ENCODE data around the gene SOX4.

The SOX4 gene

DNA sequence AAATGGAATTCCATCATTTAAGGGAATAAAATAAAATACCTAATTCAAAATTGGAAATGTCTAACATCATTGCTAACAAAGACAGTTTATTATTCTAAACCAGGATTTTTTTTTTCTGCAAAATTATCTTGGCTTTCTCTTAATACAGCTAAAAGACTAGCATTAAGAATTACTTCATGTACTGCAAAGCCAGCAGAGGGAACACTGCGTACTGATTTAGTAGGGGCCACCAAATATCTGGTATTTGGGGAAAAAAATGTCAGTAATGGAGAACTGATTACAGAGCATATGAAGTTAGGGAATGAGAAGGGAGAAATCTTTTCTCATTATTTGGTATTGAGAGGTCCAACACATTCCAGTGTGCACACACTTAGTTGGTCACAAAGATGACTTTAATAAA, 3.2 kb upstream of the SOX4 start:
- DNase-seq (ENCODE audit: insufficient read length, low spot score) = no peak
- TF ChIP-seq TAF1 (IDR thresholded peaks at IDR 0.05; ENCODE audit: low read depth, low read length) (no peak), PAX5 (IDR thresholded peaks at IDR 0.05; ENCODE audit: insufficient read depth, low read length, severe bottlenecking) (no peak), SPI1 (IDR thresholded peaks at IDR 0.05; ENCODE audit: low read depth, low read length) (no peak)
- no peak for FAIRE-seq

- no peak for DNase-seq (ENCODE audit: insufficient read length, low spot score)
- FAIRE-seq = no peak
Observed at GRCh38 chr6:21591446-21591845, 2.1 kb upstream of the SOX4 start.

GRCh38 chr6:21592953-21593352, 598 bp upstream of the SOX4 start:
- DNase-seq (ENCODE audit: insufficient read length, low spot score) (no peak), FAIRE-seq (no peak)
- TF ChIP-seq SPI1 (IDR thresholded peaks at IDR 0.05; ENCODE audit: low read depth, low read length) (peak; percentile 19; the same call in 1 of the 2 replicates), POLR2A (IDR thresholded peaks at IDR 0.05; ENCODE audit: low read depth, low read length) (no peak)

More at GRCh38 chr6:21591446-21591845, 2.1 kb upstream of the SOX4 start:
- TF ChIP-seq PAX5 (IDR thresholded peaks at IDR 0.05; ENCODE audit: insufficient read depth, low read length, severe bottlenecking) = no peak

- TF ChIP-seq TAF1 (IDR thresholded peaks at IDR 0.05; ENCODE audit: low read depth, low read length) (no peak), POLR2A (IDR thresholded peaks at IDR 0.05; ENCODE audit: low read depth, low read length) (no peak), PAX5 (IDR thresholded peaks at IDR 0.05; ENCODE audit: insufficient read depth, low read length, severe bottlenecking) (no peak), POLR2AphosphoS5 (IDR thresholded peaks at IDR 0.05; ENCODE audit: low read depth, low read length) (no peak), POU2F2 (IDR thresholded peaks at IDR 0.05; ENCODE audit: low read depth, low read length) (no peak; the same call in 1 of the 2 replicates), SPI1 (IDR thresholded peaks at IDR 0.05; ENCODE audit: low read depth, low read length) (no peak)
- DNase-seq (ENCODE audit: insufficient read length, low spot score) = no peak
- FAIRE-seq = no peak
Observed at GRCh38 chr6:21593927-21594415, 420 bp downstream of the SOX4 start.

DNA sequence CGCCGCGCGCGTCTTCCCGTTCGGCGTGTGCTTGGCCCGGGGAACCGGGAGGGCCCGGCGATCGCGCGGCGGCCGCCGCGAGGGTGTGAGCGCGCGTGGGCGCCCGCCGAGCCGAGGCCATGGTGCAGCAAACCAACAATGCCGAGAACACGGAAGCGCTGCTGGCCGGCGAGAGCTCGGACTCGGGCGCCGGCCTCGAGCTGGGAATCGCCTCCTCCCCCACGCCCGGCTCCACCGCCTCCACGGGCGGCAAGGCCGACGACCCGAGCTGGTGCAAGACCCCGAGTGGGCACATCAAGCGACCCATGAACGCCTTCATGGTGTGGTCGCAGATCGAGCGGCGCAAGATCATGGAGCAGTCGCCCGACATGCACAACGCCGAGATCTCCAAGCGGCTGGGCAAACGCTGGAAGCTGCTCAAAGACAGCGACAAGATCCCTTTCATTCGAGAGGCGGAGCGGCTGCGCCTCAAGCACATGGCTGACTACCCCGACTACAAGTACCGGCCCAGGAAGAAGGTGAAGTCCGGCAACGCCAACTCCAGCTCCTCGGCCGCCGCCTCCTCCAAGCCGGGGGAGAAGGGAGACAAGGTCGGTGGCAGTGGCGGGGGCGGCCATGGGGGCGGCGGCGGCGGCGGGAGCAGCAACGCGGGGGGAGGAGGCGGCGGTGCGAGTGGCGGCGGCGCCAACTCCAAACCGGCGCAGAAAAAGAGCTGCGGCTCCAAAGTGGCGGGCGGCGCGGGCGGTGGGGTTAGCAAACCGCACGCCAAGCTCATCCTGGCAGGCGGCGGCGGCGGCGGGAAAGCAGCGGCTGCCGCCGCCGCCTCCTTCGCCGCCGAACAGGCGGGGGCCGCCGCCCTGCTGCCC, 1.1 kb downstream of the SOX4 start:
- TF ChIP-seq POU2F2 (IDR thresholded peaks at IDR 0.05; ENCODE audit: low read depth, low read length) (0 out of 2 replicates have a peak, but pooled peaks have one; percentile 13), POLR2AphosphoS5 (IDR thresholded peaks at IDR 0.05; ENCODE audit: low read depth, low read length) (no peak; the same call in none of the 2 replicates), POLR2A (IDR thresholded peaks at IDR 0.05; ENCODE audit: low read depth, low read length) (no peak)
- FAIRE-seq = peak; percentile 77
- DNase-seq (ENCODE audit: insufficient read length, low spot score) = peak; percentile 29

DNA sequence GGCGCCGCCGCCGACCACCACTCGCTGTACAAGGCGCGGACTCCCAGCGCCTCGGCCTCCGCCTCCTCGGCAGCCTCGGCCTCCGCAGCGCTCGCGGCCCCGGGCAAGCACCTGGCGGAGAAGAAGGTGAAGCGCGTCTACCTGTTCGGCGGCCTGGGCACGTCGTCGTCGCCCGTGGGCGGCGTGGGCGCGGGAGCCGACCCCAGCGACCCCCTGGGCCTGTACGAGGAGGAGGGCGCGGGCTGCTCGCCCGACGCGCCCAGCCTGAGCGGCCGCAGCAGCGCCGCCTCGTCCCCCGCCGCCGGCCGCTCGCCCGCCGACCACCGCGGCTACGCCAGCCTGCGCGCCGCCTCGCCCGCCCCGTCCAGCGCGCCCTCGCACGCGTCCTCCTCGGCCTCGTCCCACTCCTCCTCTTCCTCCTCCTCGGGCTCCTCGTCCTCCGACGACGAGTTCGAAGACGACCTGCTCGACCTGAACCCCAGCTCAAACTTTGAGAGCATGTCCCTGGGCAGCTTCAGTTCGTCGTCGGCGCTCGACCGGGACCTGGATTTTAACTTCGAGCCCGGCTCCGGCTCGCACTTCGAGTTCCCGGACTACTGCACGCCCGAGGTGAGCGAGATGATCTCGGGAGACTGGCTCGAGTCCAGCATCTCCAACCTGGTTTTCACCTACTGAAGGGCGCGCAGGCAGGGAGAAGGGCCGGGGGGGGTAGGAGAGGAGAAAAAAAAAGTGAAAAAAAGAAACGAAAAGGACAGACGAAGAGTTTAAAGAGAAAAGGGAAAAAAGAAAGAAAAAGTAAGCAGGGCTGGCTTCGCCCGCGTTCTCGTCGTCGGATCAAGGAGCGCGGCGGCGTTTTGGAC, 2.0 kb downstream of the SOX4 start:
- DNase-seq (ENCODE audit: insufficient read length, low spot score) (peak; percentile 36), FAIRE-seq (peak; percentile 84)
- TF ChIP-seq POLR2AphosphoS5 (IDR thresholded peaks at IDR 0.05; ENCODE audit: low read depth, low read length) (no peak), PAX5 (IDR thresholded peaks at IDR 0.05; ENCODE audit: insufficient read depth, low read length, severe bottlenecking) (no peak), POU2F2 (IDR thresholded peaks at IDR 0.05; ENCODE audit: low read depth, low read length) (no peak), TAF1 (IDR thresholded peaks at IDR 0.05; ENCODE audit: low read depth, low read length) (no peak), SPI1 (IDR thresholded peaks at IDR 0.05; ENCODE audit: low read depth, low read length) (no peak), POLR2A (IDR thresholded peaks at IDR 0.05; ENCODE audit: low read depth, low read length) (0 out of 2 replicates have a peak, but pooled peaks have one; percentile 13)

DNA sequence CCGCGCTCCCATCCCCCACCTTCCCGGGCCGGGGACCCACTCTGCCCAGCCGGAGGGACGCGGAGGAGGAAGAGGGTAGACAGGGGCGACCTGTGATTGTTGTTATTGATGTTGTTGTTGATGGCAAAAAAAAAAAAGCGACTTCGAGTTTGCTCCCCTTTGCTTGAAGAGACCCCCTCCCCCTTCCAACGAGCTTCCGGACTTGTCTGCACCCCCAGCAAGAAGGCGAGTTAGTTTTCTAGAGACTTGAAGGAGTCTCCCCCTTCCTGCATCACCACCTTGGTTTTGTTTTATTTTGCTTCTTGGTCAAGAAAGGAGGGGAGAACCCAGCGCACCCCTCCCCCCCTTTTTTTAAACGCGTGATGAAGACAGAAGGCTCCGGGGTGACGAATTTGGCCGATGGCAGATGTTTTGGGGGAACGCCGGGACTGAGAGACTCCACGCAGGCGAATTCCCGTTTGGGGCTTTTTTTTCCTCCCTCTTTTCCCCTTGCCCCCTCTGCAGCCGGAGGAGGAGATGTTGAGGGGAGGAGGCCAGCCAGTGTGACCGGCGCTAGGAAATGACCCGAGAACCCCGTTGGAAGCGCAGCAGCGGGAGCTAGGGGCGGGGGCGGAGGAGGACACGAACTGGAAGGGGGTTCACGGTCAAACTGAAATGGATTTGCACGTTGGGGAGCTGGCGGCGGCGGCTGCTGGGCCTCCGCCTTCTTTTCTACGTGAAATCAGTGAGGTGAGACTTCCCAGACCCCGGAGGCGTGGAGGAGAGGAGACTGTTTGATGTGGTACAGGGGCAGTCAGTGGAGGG, 2.8 kb downstream of the SOX4 start:
- FAIRE-seq (peak; percentile 38), DNase-seq (ENCODE audit: insufficient read length, low spot score) (peak; percentile 14)
- TF ChIP-seq POLR2A (IDR thresholded peaks at IDR 0.05; ENCODE audit: low read depth, low read length) (peak; percentile 40; the same call in 1 of the 2 replicates), TAF1 (IDR thresholded peaks at IDR 0.05; ENCODE audit: low read depth, low read length) (peak; percentile 37; the same call in 1 of the 2 replicates), SPI1 (IDR thresholded peaks at IDR 0.05; ENCODE audit: low read depth, low read length) (no peak), POLR2AphosphoS5 (IDR thresholded peaks at IDR 0.05; ENCODE audit: low read depth, low read length) (no peak), PAX5 (IDR thresholded peaks at IDR 0.05; ENCODE audit: insufficient read depth, low read length, severe bottlenecking) (peak; percentile 12), POU2F2 (IDR thresholded peaks at IDR 0.05; ENCODE audit: low read depth, low read length) (no peak; the same call in 1 of the 2 replicates)

GRCh38 chr6:21596949-21597682, 3.6 kb downstream of the SOX4 start:
- TF ChIP-seq POU2F2 (IDR thresholded peaks at IDR 0.05; ENCODE audit: low read depth, low read length) (no peak), SPI1 (IDR thresholded peaks at IDR 0.05; ENCODE audit: low read depth, low read length) (no peak), PAX5 (IDR thresholded peaks at IDR 0.05; ENCODE audit: insufficient read depth, low read length, severe bottlenecking) (no peak), POLR2A (IDR thresholded peaks at IDR 0.05; ENCODE audit: low read depth, low read length) (no peak), TAF1 (IDR thresholded peaks at IDR 0.05; ENCODE audit: low read depth, low read length) (no peak), POLR2AphosphoS5 (IDR thresholded peaks at IDR 0.05; ENCODE audit: low read depth, low read length) (no peak)
- DNase-seq (ENCODE audit: insufficient read length, low spot score) (no peak), FAIRE-seq (no peak)

Measured in GM12891 (cell line).